OCI-LY1 (cell line): ENCODE data around the gene PIGC.

Source experiments
- CTCF ChIP-seq: fragments of 200-600 bp; sonication (generic), shearing (Covaris generic); IDR thresholded peaks from 2 replicates; pipeline ENCODE4 v1.5.1; 2017; ENCODE audit warnings: mild to moderate bottlenecking, antibody characterized with exemption, low read length, moderate library complexity, mixed read lengths
- EZH2 ChIP-seq: fragments of 200-600 bp; sonication (generic), shearing (Covaris generic); IDR thresholded peaks from 2 replicates; pipeline ENCODE4 v1.8.0; 2017; ENCODE audit warnings: borderline replicate concordance, mixed run types, mild to moderate bottlenecking, antibody characterized with exemption, low read length, moderate library complexity, mixed read lengths

- TF ChIP-seq EZH2 = no peak
- peak; percentile 83 for TF ChIP-seq CTCF
These were observed at the start of gene PIGC for GRCh38 chr1:172443666-172444453.
